Stimulated activated CD4-positive, alpha-beta T cell treated with anti-CD3 and anti-CD28 coated beads, Interleukin-12 subunit alpha, Interleukin-12 subunit beta, amount 100 ng/mL, for 48 hours (primary cell): ENCODE measurements around the gene KLHDC8B.

ENCODE experiments used
- DNase-seq, 3 donors: peaks; one replicate each; pipeline ENCODE4 v3.0.0-alpha.2; 2020; ENCODE audit warnings: low read depth in 2 of 3, low spot score in 1 of 3

Gene KLHDC8B

GRCh38 chr3:49171119-49171774 lies at the start of gene KLHDC8B:
Gene KLHDC8B, plus strand, starts transcription at chr3:49171598. Its CDS starts 1,172 bp downstream, at chr3:49172770.
- DNase-seq = peak; percentile 59 to 87 (median 79)

GRCh38 chr3:49122022-49122421 lies 49.4 kb upstream of the KLHDC8B start:
- no peak for DNase-seq

GRCh38 chr3:49122451-49122850 lies 48.9 kb upstream of the KLHDC8B start:
- DNase-seq = no peak

GRCh38 chr3:49122886-49123545 lies 48.4 kb upstream of the KLHDC8B start:
- DNase-seq = no peak

- DNase-seq = no peak
Observed at GRCh38 chr3:49123687-49124086, 47.7 kb upstream of the KLHDC8B start.

- DNase-seq = no peak
Observed at GRCh38 chr3:49124203-49124602, 47.2 kb upstream of the KLHDC8B start.

GRCh38 chr3:49124991-49125670 lies 46.3 kb upstream of the KLHDC8B start:
- DNase-seq = no peak

GRCh38 chr3:49131040-49131439 lies 40.4 kb upstream of the KLHDC8B start:
- no peak for DNase-seq

GRCh38 chr3:49131576-49131975 lies 39.8 kb upstream of the KLHDC8B start:
- DNase-seq = no peak

GRCh38 chr3:49132073-49132436 lies 39.3 kb upstream of the KLHDC8B start:
- no peak for DNase-seq

- DNase-seq = no peak
Observed at GRCh38 chr3:49132437-49133225, 38.8 kb upstream of the KLHDC8B start, which contains the start of gene LAMB2. Gene LAMB2, minus strand, starts transcription at chr3:49133050. Its CDS starts 183 bp downstream, at chr3:49132867.

- DNase-seq = no peak
Observed at GRCh38 chr3:49133226-49133951, 38.0 kb upstream of the KLHDC8B start.

- no peak for DNase-seq
Observed at GRCh38 chr3:49134471-49135265, 36.7 kb upstream of the KLHDC8B start.

- DNase-seq = no peak
Observed at GRCh38 chr3:49135499-49135898, 35.9 kb upstream of the KLHDC8B start.

GRCh38 chr3:49140080-49140479 lies 31.3 kb upstream of the KLHDC8B start:
- no peak for DNase-seq

GRCh38 chr3:49148159-49148558 lies 23.2 kb upstream of the KLHDC8B start:
- DNase-seq = no peak

- no peak for DNase-seq
Observed at GRCh38 chr3:49151610-49152009, 19.8 kb upstream of the KLHDC8B start.

- DNase-seq = no peak
Observed at GRCh38 chr3:49153349-49153912, 18.0 kb upstream of the KLHDC8B start.

- DNase-seq = no peak
Observed at GRCh38 chr3:49157289-49157688, 14.1 kb upstream of the KLHDC8B start.
